ENCODE data around the gene TMEM200C.
"Not testable (repeated sequence)": the region's sequence is repeated elsewhere in the genome, so short reads cannot be mapped to it uniquely, and the experiment has no call there.

TMEM200C gene

GRCh38 chr18:5891184-5891853, 4.0 kb downstream of the TMEM200C start:
- no peak for DNase-seq

- no peak for DNase-seq
These were observed 4.8 kb downstream of the TMEM200C start for GRCh38 chr18:5890331-5891183.

GRCh38 chr18:5885361-5885760, 10.0 kb downstream of the TMEM200C start:
- DNase-seq = no peak

- DNase-seq = no peak
These were observed 10.9 kb downstream of the TMEM200C start for GRCh38 chr18:5884375-5884774.

- no peak for DNase-seq
These were observed 15.8 kb downstream of the TMEM200C start for GRCh38 chr18:5879479-5879882.

GRCh38 chr18:5876891-5877290, 18.4 kb downstream of the TMEM200C start:
- no peak for DNase-seq

GRCh38 chr18:5874336-5874735, 21.0 kb downstream of the TMEM200C start:
- no peak for DNase-seq

GRCh38 chr18:5872886-5873285, 22.4 kb downstream of the TMEM200C start:
- no peak for DNase-seq

- DNase-seq = no peak
These were observed 23.9 kb downstream of the TMEM200C start for GRCh38 chr18:5871426-5871825.

- DNase-seq = no peak
These were observed 27.0 kb downstream of the TMEM200C start for GRCh38 chr18:5868218-5868854.

- no peak for DNase-seq
These were observed 29.8 kb downstream of the TMEM200C start for GRCh38 chr18:5865521-5865920.

- not testable (repeated sequence) for DNase-seq
These were observed 33.2 kb downstream of the TMEM200C start for GRCh38 chr18:5862127-5862526.

GRCh38 chr18:5857180-5857579, 38.1 kb downstream of the TMEM200C start:
- no peak for DNase-seq

GRCh38 chr18:5853253-5853652, 42.1 kb downstream of the TMEM200C start:
- DNase-seq = no peak

GRCh38 chr18:5851998-5852397, 43.3 kb downstream of the TMEM200C start:
- no peak for DNase-seq

- DNase-seq = no peak
These were observed 52.7 kb downstream of the TMEM200C start for GRCh38 chr18:5842653-5843052.

GRCh38 chr18:5841518-5841917, 53.8 kb downstream of the TMEM200C start:
- DNase-seq = no peak

GRCh38 chr18:5840547-5840946, 54.8 kb downstream of the TMEM200C start:
- no peak for DNase-seq

GRCh38 chr18:5840025-5840424, 55.3 kb downstream of the TMEM200C start:
- DNase-seq = no peak

- DNase-seq = no peak
These were observed 56.2 kb downstream of the TMEM200C start for GRCh38 chr18:5839102-5839501.

Measured in activated CD4-positive, CD25-positive, alpha-beta regulatory T cell (primary cell).